HG02885 (cell line): ENCODE measurements around the gene DDAH2.
A peak's percentile ranks its signal among the peaks of the same experiment; 100 is the strongest.

Experiments
- ATAC-seq: cut with Tn5 transposase; IDR thresholded peaks from one replicate; pipeline ENCODE4 v1.9.1; 2021; ENCODE audit warnings: mild to moderate bottlenecking; ENCODE audit not compliant: unreplicated experiment, poor library complexity

Gene DDAH2, protein sequence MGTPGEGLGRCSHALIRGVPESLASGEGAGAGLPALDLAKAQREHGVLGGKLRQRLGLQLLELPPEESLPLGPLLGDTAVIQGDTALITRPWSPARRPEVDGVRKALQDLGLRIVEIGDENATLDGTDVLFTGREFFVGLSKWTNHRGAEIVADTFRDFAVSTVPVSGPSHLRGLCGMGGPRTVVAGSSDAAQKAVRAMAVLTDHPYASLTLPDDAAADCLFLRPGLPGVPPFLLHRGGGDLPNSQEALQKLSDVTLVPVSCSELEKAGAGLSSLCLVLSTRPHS

GRCh38 chr6:31728767-31729514 lies at the start of gene DDAH2:
Gene DDAH2, minus strand, starts transcription at chr6:31729299. Its CDS starts 138 bp downstream, at chr6:31729161.
- peak; percentile 15 for ATAC-seq

DNA sequence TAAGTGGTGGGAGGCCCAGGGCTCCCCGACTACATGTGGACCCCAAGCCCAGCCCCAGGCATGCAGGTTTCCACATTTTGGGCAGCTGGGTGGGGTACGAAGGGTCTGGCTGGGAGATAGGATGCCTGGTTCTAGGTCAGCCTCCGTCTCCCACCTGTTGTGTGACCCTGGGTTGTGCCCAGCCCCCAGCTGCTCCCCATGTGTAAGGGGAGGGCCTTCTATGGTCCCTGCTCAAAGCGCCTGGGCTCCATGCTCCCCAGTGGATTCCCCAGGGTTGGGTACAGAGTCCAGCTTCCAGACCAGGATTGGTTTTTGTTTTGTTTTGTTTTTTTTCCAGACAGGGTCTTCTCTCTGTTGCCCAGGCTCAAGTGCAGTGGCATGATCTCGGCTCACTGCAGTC lies 49.1 kb upstream of the DDAH2 start:
- no peak for ATAC-seq

DNA sequence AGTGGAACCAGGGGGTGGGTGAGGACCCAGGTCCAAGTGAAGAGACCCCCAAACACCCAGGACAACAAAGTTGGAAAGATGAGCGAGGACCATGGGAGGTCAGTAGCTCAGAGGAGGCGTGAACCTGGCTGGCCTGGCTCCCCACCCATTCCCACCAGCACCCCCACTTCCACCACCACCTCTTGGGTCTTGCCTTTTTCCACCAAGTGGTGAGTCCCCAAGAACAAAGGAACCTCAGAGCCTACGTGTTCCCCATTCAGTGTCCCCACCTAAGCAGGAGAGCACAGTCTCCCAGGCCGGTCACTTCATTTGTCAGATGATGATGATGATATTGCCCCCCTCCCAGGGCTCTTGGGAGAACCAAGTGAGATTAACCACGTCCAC lies 48.6 kb upstream of the DDAH2 start:
- ATAC-seq: no peak

DNA sequence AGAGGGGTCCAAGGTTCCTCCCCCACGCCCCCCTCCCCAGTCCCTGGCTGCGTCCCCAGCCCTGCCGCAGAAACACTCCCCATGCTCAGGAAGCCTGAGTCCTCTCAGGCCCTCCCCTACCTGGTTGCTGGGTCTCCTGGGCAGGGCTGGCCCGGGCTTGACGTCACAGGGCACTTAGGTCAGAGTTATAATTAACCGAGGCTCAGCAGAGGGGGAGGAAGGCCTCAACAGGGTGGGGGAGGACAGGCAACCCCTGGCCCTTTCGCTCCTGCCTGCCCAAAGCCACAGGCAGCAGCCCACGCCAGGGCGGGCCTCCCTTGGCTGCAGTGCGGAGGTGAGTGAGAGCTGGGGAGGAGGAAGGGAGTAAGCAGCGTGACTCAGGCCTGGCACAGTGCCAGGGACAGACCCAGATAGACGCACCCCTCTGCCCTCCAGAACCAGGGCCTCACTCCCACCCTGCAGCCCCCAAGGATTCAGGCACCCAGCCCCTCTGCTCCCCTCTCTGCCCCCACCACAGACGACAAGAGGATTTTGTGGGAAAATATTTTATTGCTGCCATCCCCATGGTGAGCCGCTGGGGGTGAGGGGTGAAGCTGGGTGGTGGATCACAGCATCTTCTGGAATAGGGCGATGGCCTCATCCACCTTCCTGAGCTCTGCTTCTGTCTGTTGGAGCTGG lies 48.0 kb upstream of the DDAH2 start, which contains the start of gene VWA7:
TSS of gene VWA7 (minus strand) at position 340 of the 678 bp plus-strand sequence. CDS start 549 bp downstream, outside the sequence.
- ATAC-seq: peak; percentile 81

DNA sequence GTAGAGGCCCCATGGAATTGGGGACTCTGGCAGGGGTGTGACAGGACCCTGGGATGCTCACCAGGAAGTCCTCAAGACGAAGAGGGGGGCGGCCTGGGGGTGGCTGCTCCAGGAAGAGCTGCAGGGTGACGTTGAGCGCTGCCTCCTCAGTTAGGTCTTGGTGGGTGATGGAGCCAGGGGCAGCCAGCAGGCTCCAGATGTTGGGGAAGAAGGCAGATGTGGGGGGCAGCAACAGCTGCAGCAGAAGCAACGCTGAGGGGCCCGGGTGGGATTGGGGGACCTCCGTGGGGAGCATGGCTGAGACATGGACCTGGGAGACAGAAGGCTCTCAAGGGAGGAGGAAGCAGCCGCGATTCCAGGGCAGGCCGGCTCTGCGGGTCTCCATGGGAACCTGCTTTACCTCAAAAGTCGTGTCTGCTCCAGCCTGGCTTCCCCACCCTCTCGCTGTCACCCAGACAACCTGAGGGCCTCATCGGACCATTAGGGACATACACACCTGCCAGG lies 47.4 kb upstream of the DDAH2 start:
- no peak for ATAC-seq

DNA sequence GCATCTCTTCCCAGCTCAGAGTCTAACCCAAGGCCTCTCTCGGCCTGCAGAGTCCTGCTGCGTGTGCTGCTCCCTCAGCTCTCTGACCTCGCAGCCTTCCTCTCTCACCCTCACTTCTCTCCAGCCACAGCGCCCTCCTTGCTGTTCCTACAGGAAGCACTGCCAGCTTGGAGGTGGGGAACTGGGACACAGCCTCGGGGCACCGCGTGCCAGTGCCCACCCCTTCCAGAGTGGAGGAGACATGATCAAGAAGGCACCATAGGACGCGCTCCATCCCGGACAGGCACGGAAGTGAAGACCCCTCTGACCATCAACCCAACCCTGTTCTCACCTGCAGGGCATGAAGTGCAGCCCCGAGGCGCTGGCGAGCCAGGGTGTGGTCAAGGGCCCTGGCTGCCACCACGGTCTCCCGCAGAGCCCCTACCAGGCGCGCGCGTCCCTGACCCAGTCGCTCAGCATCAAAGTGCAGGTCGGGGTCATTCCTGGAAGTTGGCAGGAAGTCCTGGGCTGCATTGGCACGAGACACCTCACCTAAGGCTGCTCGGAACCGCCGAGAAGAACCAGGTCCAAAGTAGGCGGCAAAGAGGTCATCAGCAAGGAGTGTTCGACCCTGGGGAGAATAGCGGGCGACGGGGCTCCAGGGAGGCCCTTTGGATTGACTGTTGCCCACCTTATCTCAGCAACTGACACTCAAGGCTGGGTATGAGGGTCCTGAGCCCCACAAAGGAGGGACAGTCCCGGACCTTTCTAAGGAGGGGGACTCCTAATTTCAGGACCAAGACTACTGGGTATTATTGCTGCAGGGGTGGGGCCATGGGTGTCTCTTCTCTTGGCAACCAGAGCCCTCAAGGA lies 46.8 kb upstream of the DDAH2 start:
- no peak for ATAC-seq

GRCh38 chr6:31775184-31775583 lies 46.1 kb upstream of the DDAH2 start:
- no peak for ATAC-seq

DNA sequence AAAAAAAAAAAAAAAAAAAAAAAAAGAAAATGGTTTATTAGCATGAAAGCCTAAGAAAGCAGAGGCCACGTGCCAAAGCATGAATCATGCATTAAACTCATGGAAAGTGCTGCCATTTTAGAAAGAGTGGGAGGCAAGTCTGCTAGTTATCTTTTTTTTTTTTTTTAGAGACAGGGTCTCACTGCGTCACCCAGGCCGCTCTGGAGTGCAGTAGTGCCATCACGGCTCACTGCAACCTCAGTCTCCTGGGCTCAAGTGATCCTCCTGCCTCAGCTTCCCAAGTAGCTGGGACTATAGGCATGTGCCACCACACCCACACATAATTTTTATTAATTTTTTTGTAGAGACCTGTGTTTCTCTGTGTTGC lies 42.9 kb upstream of the DDAH2 start:
- ATAC-seq: no peak

GRCh38 chr6:31770860-31771259 lies 41.8 kb upstream of the DDAH2 start:
- no peak for ATAC-seq

GRCh38 chr6:31769684-31770371 lies 40.7 kb upstream of the DDAH2 start:
- peak; percentile 42 for ATAC-seq

GRCh38 chr6:31768363-31769257 lies 39.5 kb upstream of the DDAH2 start:
- ATAC-seq: no peak

GRCh38 chr6:31767096-31767645 lies 38.1 kb upstream of the DDAH2 start:
- ATAC-seq: no peak

- no peak for ATAC-seq
Observed at GRCh38 chr6:31765910-31766794, 37.1 kb upstream of the DDAH2 start.

DNA sequence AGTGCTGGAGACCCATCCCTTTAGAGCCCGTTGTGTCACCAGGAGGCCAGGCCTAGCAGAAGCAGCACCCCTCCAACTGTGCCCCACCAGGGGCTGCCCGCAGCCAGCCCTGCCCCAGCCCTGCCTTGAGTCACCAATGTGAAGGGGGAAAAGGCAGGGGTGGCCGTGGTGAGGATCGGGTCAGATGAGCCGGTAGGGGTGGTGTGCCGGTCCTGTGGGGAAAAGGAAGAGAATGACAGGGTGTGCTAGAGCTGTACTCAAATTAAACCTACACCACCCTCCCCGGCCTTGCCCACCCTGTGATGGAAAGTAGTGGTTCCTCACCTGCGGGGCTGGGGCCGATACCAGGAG lies 36.4 kb upstream of the DDAH2 start:
- ATAC-seq: no peak

GRCh38 chr6:31764198-31764597 lies 35.1 kb upstream of the DDAH2 start:
- ATAC-seq: no peak

GRCh38 chr6:31763619-31763940 lies 34.5 kb upstream of the DDAH2 start:
- ATAC-seq: no peak

GRCh38 chr6:31762878-31763618 lies 33.9 kb upstream of the DDAH2 start:
- ATAC-seq: no peak
